MM.1S (cell line): ENCODE measurements around the gene TLX3.

Experiments used
- DNase-seq: peaks from one replicate; pipeline ENCODE4 v3.0.0-alpha.2; 2015
- H2AFZ ChIP-seq: fragments of 300-600 bp; sonication (generic); 2 replicates; pipeline ENCODE4 v1.6.0; 2016; ENCODE audit warnings: antibody characterized with exemption, low read length
- H3F3A ChIP-seq: fragments of 300-600 bp; sonication (generic); 2 replicates; pipeline ENCODE4 v1.6.1; 2016; ENCODE audit warnings: mild to moderate bottlenecking, antibody characterized with exemption, low read length, moderate library complexity, mixed read lengths; ENCODE audit not compliant: insufficient read depth
- H3K27ac ChIP-seq: fragments of 300-600 bp; sonication (generic); 2 replicates; pipeline ENCODE4 v1.5.1; 2016; ENCODE audit warnings: mild to moderate bottlenecking, low read length
- H3K27me3 ChIP-seq: fragments of 300-600 bp; sonication (generic); replicated peaks from 2 replicates; pipeline ENCODE4 v1.6.0; 2016; ENCODE audit warnings: low read length; ENCODE audit not compliant: insufficient read depth
- H3K36me3 ChIP-seq: fragments of 300-600 bp; sonication (generic); replicated peaks from 2 replicates; pipeline ENCODE4 v1.6.1; 2016; ENCODE audit warnings: mild to moderate bottlenecking, low read length, mixed read lengths; ENCODE audit not compliant: insufficient read depth
- H3K4me1 ChIP-seq: fragments of 300-600 bp; sonication (generic); 2 replicates; pipeline ENCODE4 v1.6.1; 2016; ENCODE audit warnings: low read length, mixed read lengths
- H3K4me2 ChIP-seq: fragments of 300-600 bp; sonication (generic); 2 replicates; pipeline ENCODE4 v1.6.0; 2016; ENCODE audit warnings: low read depth, low read length
- H3K4me3 ChIP-seq: fragments of 300-600 bp; sonication (generic); 2 replicates; pipeline ENCODE4 v1.5.1; 2016; ENCODE audit warnings: low read length, mixed read lengths
- H3K79me2 ChIP-seq: fragments of 300-600 bp; sonication (generic); 2 replicates; pipeline ENCODE4 v1.6.1; 2016; ENCODE audit warnings: mixed run types, low read length, mixed read lengths
- H3K9ac ChIP-seq: fragments of 300-600 bp; sonication (generic); 2 replicates; pipeline ENCODE4 v1.6.1; 2016; ENCODE audit warnings: low read length, mixed read lengths
- H3K9me2 ChIP-seq: fragments of 300-600 bp; sonication (generic); replicated peaks from 2 replicates; pipeline ENCODE4 v1.6.1; 2016; ENCODE audit warnings: mild to moderate bottlenecking, low read length, mixed read lengths; ENCODE audit not compliant: insufficient read depth
- H3K9me3 ChIP-seq: fragments of 300-600 bp; sonication (generic); replicated peaks from 2 replicates; pipeline ENCODE4 v1.6.1; 2016; ENCODE audit warnings: mild to moderate bottlenecking, low read length, mixed read lengths; ENCODE audit not compliant: insufficient read depth
- H4K20me1 ChIP-seq: fragments of 300-600 bp; sonication (generic); 2 replicates; pipeline ENCODE4 v1.6.1; 2016; ENCODE audit warnings: mild to moderate bottlenecking, low read length, moderate library complexity, mixed read lengths; ENCODE audit not compliant: insufficient read depth
- CTCF ChIP-seq: fragments of 300-600 bp; sonication (generic); IDR thresholded peaks from 2 replicates; pipeline ENCODE4 v1.5.1; 2016; ENCODE audit warnings: antibody characterized with exemption, low read length, mixed read lengths
- EZH2 ChIP-seq: fragments of 300-600 bp; sonication (generic); optimal IDR thresholded peaks from 2 replicates; pipeline ENCODE3; 2017; ENCODE audit warnings: low read depth, mild to moderate bottlenecking, antibody characterized with exemption, low read length, mixed read lengths
- EZH2phosphoT487 ChIP-seq: fragments of 300-600 bp; sonication (generic); IDR thresholded peaks from 2 replicates; pipeline ENCODE4 v1.6.1; 2018; ENCODE audit warnings: antibody characterized with exemption, low read length

TLX3 gene

GRCh38 chr5:171315925-171316257 lies 6.8 kb downstream of the TLX3 start:
- Histone ChIP-seq H3K9me2 (no peaks in the 10 kb centered on the region), H3K27me3 (peaks cover 16% of the 10 kb centered on the region)
- TF ChIP-seq EZH2phosphoT487 = no peak

GRCh38 chr5:171316258-171317121 lies 7.4 kb downstream of the TLX3 start:
- Histone ChIP-seq H4K20me1 (no peaks in the 10 kb centered on the region), H3F3A (no peaks in the 10 kb centered on the region), H3K79me2 (no peaks in the 10 kb centered on the region), H3K27me3 (peaks cover 16% of the 10 kb centered on the region), H3K4me1 (no peaks in the 10 kb centered on the region), H3K4me2 (no peak overlapping the region), H3K9me3 (no peaks in the 10 kb centered on the region), H3K27ac (no peak overlapping the region), H3K9ac (no peak overlapping the region), H3K4me3 (no peak overlapping the region), H3K9me2 (no peaks in the 10 kb centered on the region), H2AFZ (no peak overlapping the region), H3K36me3 (no peaks in the 10 kb centered on the region)
- DNase-seq = no peak
- no peak for TF ChIP-seq EZH2
- TF ChIP-seq EZH2phosphoT487 = no peak
- no peak for TF ChIP-seq CTCF

More at GRCh38 chr5:171315925-171316257, 6.8 kb downstream of the TLX3 start:
- Histone ChIP-seq H3K9ac (no peak overlapping the region), H3K36me3 (no peaks in the 10 kb centered on the region), H3K4me1 (no peaks in the 10 kb centered on the region), H3K4me3 (no peak overlapping the region), H3K4me2 (no peak overlapping the region), H3K9me3 (no peaks in the 10 kb centered on the region), H3K27ac (no peak overlapping the region), H4K20me1 (no peaks in the 10 kb centered on the region), H3F3A (no peaks in the 10 kb centered on the region), H2AFZ (no peak overlapping the region), H3K79me2 (no peaks in the 10 kb centered on the region)
- no peak for DNase-seq

- DNase-seq = no peak
- no peak overlapping the region for H3K4me3 ChIP-seq
- H3K9me2 ChIP-seq = no peaks in the 10 kb centered on the region
- H3F3A ChIP-seq = no peaks in the 10 kb centered on the region
- H3K4me2 ChIP-seq = no peak overlapping the region
- H3K27me3 ChIP-seq = peaks cover 16% of the 10 kb centered on the region
- H3K9me3 ChIP-seq = no peaks in the 10 kb centered on the region
- H3K4me1 ChIP-seq = no peaks in the 10 kb centered on the region
- H2AFZ ChIP-seq = no peak overlapping the region
- TF ChIP-seq EZH2 (no peak), EZH2phosphoT487 (no peak), CTCF (no peak)
- H3K9ac ChIP-seq = no peak overlapping the region
- H3K27ac ChIP-seq = no peak overlapping the region
- H3K79me2 ChIP-seq = no peaks in the 10 kb centered on the region
- H3K36me3 ChIP-seq = no peaks in the 10 kb centered on the region
- H4K20me1 ChIP-seq = no peaks in the 10 kb centered on the region
Measured at GRCh38 chr5:171317230-171317629, 8.2 kb downstream of the TLX3 start.

GRCh38 chr5:171318026-171318425 lies 9.0 kb downstream of the TLX3 start:
- H3K9me3 ChIP-seq = no peaks in the 10 kb centered on the region
- TF ChIP-seq EZH2 = no peak
- no peak for TF ChIP-seq EZH2phosphoT487
- TF ChIP-seq CTCF = no peak
- H3K4me3 ChIP-seq = no peak overlapping the region
- H3K9me2 ChIP-seq = no peaks in the 10 kb centered on the region
- no peak overlapping the region for H2AFZ ChIP-seq
- no peaks in the 10 kb centered on the region for H3K4me1 ChIP-seq
- no peak for DNase-seq
- H3K27me3 ChIP-seq = peaks cover 10% of the 10 kb centered on the region
- no peak overlapping the region for H3K4me2 ChIP-seq
- no peaks in the 10 kb centered on the region for H4K20me1 ChIP-seq
- H3K27ac ChIP-seq = no peak overlapping the region
- H3K9ac ChIP-seq = no peak overlapping the region
- H3K36me3 ChIP-seq = no peaks in the 10 kb centered on the region
- H3K79me2 ChIP-seq = no peaks in the 10 kb centered on the region
- H3F3A ChIP-seq = no peaks in the 10 kb centered on the region
